PC-9 (cell line): ENCODE measurements around the gene MFAP2.

Experiments
- CTCF ChIP-seq: fragments of 200-600 bp; sonication (generic); conservative IDR thresholded peaks from 2 replicates; pipeline ENCODE4 v1.6.1; 2017; ENCODE audit warnings: mixed run types, antibody characterized with exemption, mild to moderate bottlenecking, moderate library complexity
- EZH2 ChIP-seq: fragments of 200-600 bp; sonication (generic); IDR thresholded peaks from 2 replicates; pipeline ENCODE4 v1.8.0; 2017; ENCODE audit warnings: antibody characterized with exemption, low read depth

GRCh38 chr1:17011439-17012307, 31.3 kb upstream of the MFAP2 start, which contains the start of gene ATP13A2:
- TF ChIP-seq CTCF (no peak), EZH2 (no peak)
